SU-DHL-6 (cell line): ENCODE results near the gene AHI1.

Experiments
- CTCF ChIP-seq: fragments of 200-600 bp; sonication (generic); IDR thresholded peaks from one replicate; pipeline ENCODE4 v1.5.1; 2017; ENCODE audit warnings: antibody characterized with exemption, mild to moderate bottlenecking, low read length, moderate library complexity; ENCODE audit not compliant: insufficient read depth, poor library complexity, severe bottlenecking
- EZH2phosphoT487 ChIP-seq: fragments of 200-600 bp; sonication (generic), shearing (Covaris generic); conservative IDR thresholded peaks from 2 replicates; pipeline ENCODE4 v1.6.1; 2018; ENCODE audit warnings: mild to moderate bottlenecking, antibody characterized with exemption, low read length, moderate library complexity, mixed read lengths

DNA sequence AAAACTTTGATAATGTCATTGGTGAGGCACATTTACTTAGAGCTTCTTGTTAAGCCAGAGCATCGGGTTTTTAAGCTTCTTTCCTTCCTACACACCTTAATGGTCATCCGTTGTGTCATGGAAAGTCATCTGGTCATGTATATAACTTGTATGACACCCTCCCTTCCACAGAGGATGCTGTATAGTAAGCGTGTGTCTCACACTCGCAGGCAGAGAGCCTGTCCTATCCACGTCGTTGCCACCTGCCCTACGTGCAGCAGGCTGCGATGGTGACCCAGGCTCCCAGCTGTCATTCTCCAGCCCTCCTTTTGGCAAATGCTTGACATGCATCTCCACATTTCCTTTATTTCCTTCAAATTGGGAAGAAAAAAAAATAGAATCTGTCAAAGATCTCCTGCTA lies 230.9 kb downstream of the AHI1 start:
- TF ChIP-seq CTCF (no peak), EZH2phosphoT487 (no peak)
